Measurements from ENCODE around the gene GPATCH2L.

The GPATCH2L gene

GRCh38 chr14:76136476-76137110, 15.1 kb upstream of the GPATCH2L start:
- DNase-seq = no peak

- no peak for DNase-seq
Measured at GRCh38 chr14:76138119-76138757, 13.5 kb upstream of the GPATCH2L start.

GRCh38 chr14:76138758-76139723, 12.7 kb upstream of the GPATCH2L start:
- no peak for DNase-seq

GRCh38 chr14:76143642-76144041, 8.1 kb upstream of the GPATCH2L start:
- DNase-seq = no peak

- no peak for DNase-seq
Measured at GRCh38 chr14:76146976-76147375, 4.7 kb upstream of the GPATCH2L start.

GRCh38 chr14:76149196-76149595, 2.5 kb upstream of the GPATCH2L start:
- DNase-seq = no peak

GRCh38 chr14:76152333-76152681, 585 bp downstream of the GPATCH2L start:
- peak; percentile 89 for DNase-seq

GRCh38 chr14:76153919-76154318, 2.2 kb downstream of the GPATCH2L start:
- no peak for DNase-seq

- DNase-seq = no peak
Measured at GRCh38 chr14:76154539-76155126, 2.9 kb downstream of the GPATCH2L start.

- DNase-seq = no peak
Measured at GRCh38 chr14:76163668-76164363, 12.1 kb downstream of the GPATCH2L start.

GRCh38 chr14:76168531-76168930, 16.8 kb downstream of the GPATCH2L start:
- no peak for DNase-seq

GRCh38 chr14:76169776-76170175, 18.1 kb downstream of the GPATCH2L start:
- DNase-seq = no peak

- no peak for DNase-seq
Measured at GRCh38 chr14:76174982-76175381, 23.3 kb downstream of the GPATCH2L start.

GRCh38 chr14:76175942-76176341, 24.2 kb downstream of the GPATCH2L start:
- no peak for DNase-seq

GRCh38 chr14:76181546-76181945, 29.8 kb downstream of the GPATCH2L start:
- no peak for DNase-seq

- no peak for DNase-seq
Measured at GRCh38 chr14:76186308-76187027, 34.7 kb downstream of the GPATCH2L start.

GRCh38 chr14:76191297-76191696, 39.6 kb downstream of the GPATCH2L start:
- DNase-seq = no peak

- DNase-seq = no peak
Measured at GRCh38 chr14:76193696-76194095, 42.0 kb downstream of the GPATCH2L start.

GRCh38 chr14:76194327-76194726, 42.6 kb downstream of the GPATCH2L start:
- DNase-seq = no peak

GRCh38 chr14:76195003-76195402, 43.3 kb downstream of the GPATCH2L start:
- DNase-seq = no peak

- no peak for DNase-seq
Measured at GRCh38 chr14:76196980-76197695, 45.4 kb downstream of the GPATCH2L start.
